Hypothalamus (tissue), 51 donors: ENCODE measurements around the gene ARMC9.
"Not testable (repeated sequence)": the region's sequence is repeated elsewhere in the genome, so short reads cannot be mapped to it uniquely, and the experiment has no call there.

ENCODE experiments used
- DNase-seq, 51 donors: peaks; one replicate each; lab custom pipeline; 2025; lab: John Stamatoyannopoulos, UW

The ARMC9 gene

GRCh38 chr2:231393149-231394131 is 195.0 kb downstream of the ARMC9 start:
- DNase-seq = peak in 5 of 51 donors; percentile 14 to 44 (median 26)

- DNase-seq = no peak
These were observed 196.0 kb downstream of the ARMC9 start for GRCh38 chr2:231394211-231395141.

GRCh38 chr2:231395188-231396057 is 197.0 kb downstream of the ARMC9 start, which contains the start of gene B3GNT7:
B3GNT7 (plus strand) TSS chr2:231395710; CDS start chr2:231395804, 94 bp downstream.
- no peak for DNase-seq

GRCh38 chr2:231396058-231396821 is 197.8 kb downstream of the ARMC9 start:
- DNase-seq = peak in 1 of 51 donors; percentile 34

GRCh38 chr2:231397011-231397927 is 198.8 kb downstream of the ARMC9 start:
- DNase-seq = no peak

GRCh38 chr2:231397928-231398294 is 199.5 kb downstream of the ARMC9 start:
- no peak for DNase-seq

GRCh38 chr2:231398585-231398984 is 200.2 kb downstream of the ARMC9 start:
- DNase-seq = no peak

GRCh38 chr2:231399046-231399852 is 200.8 kb downstream of the ARMC9 start:
- no peak for DNase-seq

- peak in 22 of 51 donors; percentile 15 to 65 (median 36) for DNase-seq
These were observed 201.6 kb downstream of the ARMC9 start for GRCh38 chr2:231399853-231400680.

- DNase-seq = not testable (repeated sequence)
These were observed 202.2 kb downstream of the ARMC9 start for GRCh38 chr2:231400681-231401080.

- DNase-seq = not testable (repeated sequence)
These were observed 202.7 kb downstream of the ARMC9 start for GRCh38 chr2:231401101-231401500.

- DNase-seq = not testable (repeated sequence)
These were observed 205.2 kb downstream of the ARMC9 start for GRCh38 chr2:231403421-231404182.

GRCh38 chr2:231404183-231404578 is 205.8 kb downstream of the ARMC9 start:
- not testable (repeated sequence) for DNase-seq

- not testable (repeated sequence) for DNase-seq
These were observed 207.4 kb downstream of the ARMC9 start for GRCh38 chr2:231405601-231406367.

GRCh38 chr2:231407686-231408085 is 209.3 kb downstream of the ARMC9 start:
- not testable (repeated sequence) for DNase-seq
